Measurements from ENCODE around the gene KLK8.

KLK8 gene

GRCh38 chr19:51001515-51001914 is at the start of gene KLK8:
TSS of gene KLK8 (minus strand) at chr19:51001604. CDS start at chr19:51001167, 437 bp downstream.
- TF ChIP-seq GATA2 (IDR thresholded peaks at IDR 0.05; ENCODE audit: low read depth, low read length) (no peak), GATA3 (IDR thresholded peaks at IDR 0.05; ENCODE audit: low read depth, low read length) (no peak)

- TF ChIP-seq GATA2 (IDR thresholded peaks at IDR 0.05; ENCODE audit: low read depth, low read length), result no peak
Observed at GRCh38 chr19:51047031-51047335, 45.6 kb upstream of the KLK8 start.

- TF ChIP-seq GATA2 (IDR thresholded peaks at IDR 0.05; ENCODE audit: low read depth, low read length), result no peak
- no peak for TF ChIP-seq GATA3 (IDR thresholded peaks at IDR 0.05; ENCODE audit: low read depth, low read length)
Observed at GRCh38 chr19:51044327-51044726, 42.9 kb upstream of the KLK8 start.

GRCh38 chr19:51043497-51043896 is 42.1 kb upstream of the KLK8 start:
- no peak for TF ChIP-seq GATA3 (IDR thresholded peaks at IDR 0.05; ENCODE audit: low read depth, low read length)
- TF ChIP-seq GATA2 (IDR thresholded peaks at IDR 0.05; ENCODE audit: low read depth, low read length), result no peak

GRCh38 chr19:51040151-51040550 is 38.7 kb upstream of the KLK8 start:
- TF ChIP-seq GATA2 (IDR thresholded peaks at IDR 0.05; ENCODE audit: low read depth, low read length) (no peak), GATA3 (IDR thresholded peaks at IDR 0.05; ENCODE audit: low read depth, low read length) (no peak)

- no peak for TF ChIP-seq GATA2 (IDR thresholded peaks at IDR 0.05; ENCODE audit: low read depth, low read length)
Observed at GRCh38 chr19:51036519-51036918, 35.1 kb upstream of the KLK8 start.

- TF ChIP-seq GATA3 (IDR thresholded peaks at IDR 0.05; ENCODE audit: low read depth, low read length) (no peak), GATA2 (IDR thresholded peaks at IDR 0.05; ENCODE audit: low read depth, low read length) (no peak)
Observed at GRCh38 chr19:51034704-51035103, 33.3 kb upstream of the KLK8 start, which contains the start of gene KLK12. TSS of gene KLK12 (minus strand) at chr19:51035002. CDS start at chr19:51034621, 381 bp downstream.

GRCh38 chr19:51031880-51032225 is 30.4 kb upstream of the KLK8 start:
- TF ChIP-seq GATA3 (IDR thresholded peaks at IDR 0.05; ENCODE audit: low read depth, low read length) (no peak), GATA2 (IDR thresholded peaks at IDR 0.05; ENCODE audit: low read depth, low read length) (no peak)

- TF ChIP-seq GATA2 (IDR thresholded peaks at IDR 0.05; ENCODE audit: low read depth, low read length), result no peak
- TF ChIP-seq GATA3 (IDR thresholded peaks at IDR 0.05; ENCODE audit: low read depth, low read length), result no peak
Observed at GRCh38 chr19:51031220-51031879, 29.9 kb upstream of the KLK8 start.

GRCh38 chr19:51030631-51031030 is 29.2 kb upstream of the KLK8 start:
- TF ChIP-seq GATA2 (IDR thresholded peaks at IDR 0.05; ENCODE audit: low read depth, low read length) (no peak), GATA3 (IDR thresholded peaks at IDR 0.05; ENCODE audit: low read depth, low read length) (no peak)

GRCh38 chr19:51029718-51030117 is 28.3 kb upstream of the KLK8 start:
- TF ChIP-seq GATA3 (IDR thresholded peaks at IDR 0.05; ENCODE audit: low read depth, low read length) (no peak), GATA2 (IDR thresholded peaks at IDR 0.05; ENCODE audit: low read depth, low read length) (no peak)

- TF ChIP-seq GATA3 (IDR thresholded peaks at IDR 0.05; ENCODE audit: low read depth, low read length), result no peak
- no peak for TF ChIP-seq GATA2 (IDR thresholded peaks at IDR 0.05; ENCODE audit: low read depth, low read length)
Observed at GRCh38 chr19:51027873-51028272, 26.5 kb upstream of the KLK8 start.

- no peak for TF ChIP-seq GATA3 (IDR thresholded peaks at IDR 0.05; ENCODE audit: low read depth, low read length)
- TF ChIP-seq GATA2 (IDR thresholded peaks at IDR 0.05; ENCODE audit: low read depth, low read length), result no peak
Observed at GRCh38 chr19:51027126-51027806, 25.9 kb upstream of the KLK8 start.

- TF ChIP-seq GATA2 (IDR thresholded peaks at IDR 0.05; ENCODE audit: low read depth, low read length) (no peak), GATA3 (IDR thresholded peaks at IDR 0.05; ENCODE audit: low read depth, low read length) (no peak)
Observed at GRCh38 chr19:51026554-51026831, 25.1 kb upstream of the KLK8 start, which contains the start of gene KLK11. TSS of gene KLK11 (minus strand) at chr19:51026616. CDS start at chr19:51025631, 985 bp downstream.

GRCh38 chr19:51025809-51026553 is 24.6 kb upstream of the KLK8 start:
- TF ChIP-seq GATA3 (IDR thresholded peaks at IDR 0.05; ENCODE audit: low read depth, low read length) (no peak), GATA2 (IDR thresholded peaks at IDR 0.05; ENCODE audit: low read depth, low read length) (no peak)

All from SH-SY5Y (cell line).